GM21423 (cell line): Measurements from ENCODE around the gene CRLF1.

Experiments used
- ATAC-seq: cut with Tn5 transposase; IDR thresholded peaks from one replicate; pipeline ENCODE4 v1.9.1; 2021; ENCODE audit warnings: mild to moderate bottlenecking, moderate library complexity; ENCODE audit not compliant: unreplicated experiment

Gene CRLF1

GRCh38 chr19:18606281-18607225 lies at the start of gene CRLF1:
Gene CRLF1 (minus strand): TSS chr19:18606799. CDS start chr19:18606656, 143 bp downstream.
- ATAC-seq = no peak

GRCh38 chr19:18655173-18655844 lies 48.7 kb upstream of the CRLF1 start:
- ATAC-seq = no peak

- no peak for ATAC-seq
Measured at GRCh38 chr19:18654469-18654868, 47.9 kb upstream of the CRLF1 start.

GRCh38 chr19:18653853-18654252 lies 47.3 kb upstream of the CRLF1 start:
- no peak for ATAC-seq

GRCh38 chr19:18651733-18652132 lies 45.1 kb upstream of the CRLF1 start:
- no peak for ATAC-seq

- ATAC-seq = no peak
Measured at GRCh38 chr19:18651300-18651699, 44.7 kb upstream of the CRLF1 start.

GRCh38 chr19:18650468-18651041 lies 44.0 kb upstream of the CRLF1 start:
- ATAC-seq = no peak

GRCh38 chr19:18650021-18650390 lies 43.4 kb upstream of the CRLF1 start:
- ATAC-seq = no peak

- ATAC-seq = no peak
Measured at GRCh38 chr19:18649371-18650020, 42.9 kb upstream of the CRLF1 start.

- ATAC-seq = no peak
Measured at GRCh38 chr19:18648973-18649315, 42.3 kb upstream of the CRLF1 start.

- ATAC-seq = no peak
Measured at GRCh38 chr19:18647807-18648206, 41.2 kb upstream of the CRLF1 start.

- no peak for ATAC-seq
Measured at GRCh38 chr19:18647371-18647767, 40.8 kb upstream of the CRLF1 start.

GRCh38 chr19:18646535-18647370 lies 40.2 kb upstream of the CRLF1 start:
- no peak for ATAC-seq

- ATAC-seq = no peak
Measured at GRCh38 chr19:18645035-18645511, 38.5 kb upstream of the CRLF1 start.

GRCh38 chr19:18644196-18645034 lies 37.8 kb upstream of the CRLF1 start:
- ATAC-seq = no peak

GRCh38 chr19:18639706-18640243 lies 33.2 kb upstream of the CRLF1 start:
- ATAC-seq = no peak

GRCh38 chr19:18637673-18638630 lies 31.4 kb upstream of the CRLF1 start:
- no peak for ATAC-seq
